HFF-Myc (cell line): ENCODE results near the gene PRR19.
A peak's percentile ranks its signal among the peaks of the same experiment; 100 is the strongest.

ENCODE experiments used
- DNase-seq: peaks from one replicate; pipeline ENCODE4 v3.0.0-alpha.2; 2011; ENCODE audit warnings: low read depth; ENCODE audit errors: extremely low read depth
- H3K4me3 ChIP-seq: replicated peaks from 2 replicates; pipeline ENCODE4 v1.5.1; 2011; ENCODE audit warnings: low read depth, mild to moderate bottlenecking, control low read depth, low read length
- TF ChIP-seq, protein P1 (sequence below): IDR thresholded peaks from 2 replicates; pipeline ENCODE4 v1.5.1; 2012; ENCODE audit warnings: mild to moderate bottlenecking, low read depth, low read length, control low read depth; ENCODE audit errors: missing control alignments

Gene PRR19

GRCh38 chr19:42323473-42323851 lies 21.5 kb downstream of the PRR19 start:
- no peak overlapping the region for H3K4me3 ChIP-seq
- TF ChIP-seq, protein P1, sequence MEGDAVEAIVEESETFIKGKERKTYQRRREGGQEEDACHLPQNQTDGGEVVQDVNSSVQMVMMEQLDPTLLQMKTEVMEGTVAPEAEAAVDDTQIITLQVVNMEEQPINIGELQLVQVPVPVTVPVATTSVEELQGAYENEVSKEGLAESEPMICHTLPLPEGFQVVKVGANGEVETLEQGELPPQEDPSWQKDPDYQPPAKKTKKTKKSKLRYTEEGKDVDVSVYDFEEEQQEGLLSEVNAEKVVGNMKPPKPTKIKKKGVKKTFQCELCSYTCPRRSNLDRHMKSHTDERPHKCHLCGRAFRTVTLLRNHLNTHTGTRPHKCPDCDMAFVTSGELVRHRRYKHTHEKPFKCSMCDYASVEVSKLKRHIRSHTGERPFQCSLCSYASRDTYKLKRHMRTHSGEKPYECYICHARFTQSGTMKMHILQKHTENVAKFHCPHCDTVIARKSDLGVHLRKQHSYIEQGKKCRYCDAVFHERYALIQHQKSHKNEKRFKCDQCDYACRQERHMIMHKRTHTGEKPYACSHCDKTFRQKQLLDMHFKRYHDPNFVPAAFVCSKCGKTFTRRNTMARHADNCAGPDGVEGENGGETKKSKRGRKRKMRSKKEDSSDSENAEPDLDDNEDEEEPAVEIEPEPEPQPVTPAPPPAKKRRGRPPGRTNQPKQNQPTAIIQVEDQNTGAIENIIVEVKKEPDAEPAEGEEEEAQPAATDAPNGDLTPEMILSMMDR = no peak

GRCh38 chr19:42323852-42324654 lies 22.1 kb downstream of the PRR19 start:
- no peak overlapping the region for H3K4me3 ChIP-seq
- DNase-seq = no peak
- TF ChIP-seq, protein P1 = no peak

More at GRCh38 chr19:42323473-42323851, 21.5 kb downstream of the PRR19 start:
- DNase-seq = no peak

GRCh38 chr19:42324655-42325307 lies 22.8 kb downstream of the PRR19 start:
- DNase-seq = no peak
- TF ChIP-seq, protein P1 = no peak
- H3K4me3 ChIP-seq = no peak overlapping the region

- H3K4me3 ChIP-seq = peak within 1 kb of the TSS; percentile 88
- DNase-seq = peak; percentile 99
- TF ChIP-seq, protein P1 = peak; percentile 95
Observed at GRCh38 chr19:42325308-42325895, 23.5 kb downstream of the PRR19 start, which contains the start of gene MEGF8. Gene MEGF8 (plus strand): TSS chr19:42325635. CDS start chr19:42326244, 609 bp downstream.

- TF ChIP-seq, protein P1 = no peak
- H3K4me3 ChIP-seq = peak overlapping the region; percentile 88
- no peak for DNase-seq
Observed at GRCh38 chr19:42325896-42326771, 24.2 kb downstream of the PRR19 start.

DNA sequence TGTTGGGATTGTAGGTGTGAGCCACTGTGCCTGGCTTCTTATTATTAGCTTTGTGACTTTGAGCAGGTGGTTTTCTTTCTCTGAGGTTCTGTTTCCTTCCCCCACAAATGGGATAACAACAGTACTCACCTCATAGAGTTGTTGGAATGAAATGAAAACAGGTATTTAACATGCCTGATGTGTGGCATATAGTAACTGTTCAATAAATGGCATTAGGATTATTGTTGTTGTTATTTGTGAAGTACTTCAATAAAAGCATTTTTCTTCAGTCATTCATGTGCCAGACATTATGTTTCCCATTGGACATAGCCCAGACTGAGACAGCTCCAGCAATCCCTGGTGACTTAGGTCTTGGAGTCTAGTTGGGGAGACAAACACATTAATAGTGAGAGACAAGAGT lies 25.0 kb downstream of the PRR19 start:
- no peak for DNase-seq
- TF ChIP-seq, protein P1 = no peak
- peak overlapping the region; percentile 88 for H3K4me3 ChIP-seq
